K562 (cell line): ENCODE data around the gene KCNJ10. TPM values are rescaled to one million over a fixed set of nuclear protein-coding genes. Genes with fewer than 3 reads are reported as not detected.

Source experiments
- ATAC-seq: fragments of 200-7000 bp; cut with Tn5 transposase; 3 replicates; pipeline ENCODE4 v1.9.1; 2020; ENCODE audit warnings: moderate library complexity
- BruUV-seq: library from RNA; stranded (reverse); fragments of 400-500 nt; replicated peaks from 2 replicates; lab custom pipeline; 2021; lab: Mats Ljungman, UMichigan
- CTCF ChIA-PET: fragments of 300-600 bp; formaldehyde crosslinking; extraction: SDS; loops from one replicate; lab custom pipeline; 2021; ENCODE audit warnings: low intra/inter-chr PET ratio; lab: Yijun Ruan, JAX
- POLR2A ChIA-PET: fragments of 300-600, 350-650 bp; sonication (Branson Sonifier 250); formaldehyde crosslinking; extraction: SDS; loops from one replicate; lab custom pipeline; 2021; ENCODE audit warnings: antibody characterized with exemption, inconsistent platforms; lab: Yijun Ruan, JAX
- DNase-seq, 4 experiments: peaks; one replicate each; pipeline versions ENCODE4 v3.0.0 to v3.0.0-alpha.2; 2011 to 2018; ENCODE audit warnings: low spot score in 3 of 4, mixed read lengths in 3 of 4; ENCODE audit errors: extremely low read depth in 1 of 4
- FAIRE-seq: peaks from 2 replicates; lab custom pipeline; 2011; peaks lifted over from hg19 to GRCh38; lab: Jason Lieb, UNC
- H2AFZ ChIP-seq: 2 replicates; pipeline ENCODE4 v1.6.0; 2011; ENCODE audit warnings: low read depth, low read length, control low read depth, inconsistent platforms
- H3K27ac ChIP-seq: fragments of 200-600 bp; 3 replicates; pipeline ENCODE4 v1.8.0; 2011; ENCODE audit warnings: low read depth, mild to moderate bottlenecking, control low read depth, inconsistent platforms, low read length, moderate library complexity, mixed read lengths; ENCODE audit errors: extremely low read depth
- H3K27me3 ChIP-seq, 2 experiments: fragments of 300-600 bp in 1 of 2; 2 replicates in 1 of 2; 3 replicates in 1 of 2; pipeline versions ENCODE4 v1.6.0 to v1.8.0; 2011; ENCODE audit warnings: inconsistent platforms in 2 of 2, low read length in 2 of 2, mild to moderate bottlenecking in 1 of 2, mixed read lengths in 1 of 2, moderate library complexity in 1 of 2; ENCODE audit not compliant: control insufficient read depth in 2 of 2, insufficient read depth in 2 of 2
- H3K36me3 ChIP-seq: fragments of 300-600 bp; 3 replicates; pipeline ENCODE4 v1.8.0; 2011; ENCODE audit warnings: mild to moderate bottlenecking, low read length, inconsistent platforms; ENCODE audit not compliant: control insufficient read depth, insufficient read depth
- H3K4me1 ChIP-seq, 2 experiments: fragments of 200-600 bp in 1 of 2; replicated peaks in 1 of 2; 2 replicates in 1 of 2; 3 replicates in 1 of 2; pipeline versions ENCODE4 v1.5.1 to v1.8.0; 2011; ENCODE audit warnings: inconsistent platforms in 2 of 2, low read length in 2 of 2, mild to moderate bottlenecking in 1 of 2, mixed read lengths in 1 of 2, moderate library complexity in 1 of 2; ENCODE audit not compliant: control insufficient read depth in 2 of 2, insufficient read depth in 2 of 2
- H3K4me2 ChIP-seq: 2 replicates; pipeline ENCODE4 v1.6.1; 2011; ENCODE audit warnings: low read length, control low read depth, inconsistent platforms, mixed read lengths; ENCODE audit not compliant: insufficient read depth
- H3K4me3 ChIP-seq: fragments of 200-600 bp; sonication (generic), shearing (Covaris generic); 2 replicates; pipeline ENCODE4 v1.5.1; 2016; ENCODE audit warnings: control low read depth, inconsistent platforms
- H3K79me2 ChIP-seq: fragments of 200-600 bp; 3 replicates; pipeline ENCODE4 v1.8.0; 2011; ENCODE audit warnings: low read length, inconsistent platforms; ENCODE audit not compliant: control insufficient read depth, insufficient read depth
- H3K9ac ChIP-seq, 2 experiments: 2 replicates each; pipeline versions ENCODE4 v1.6.0 to v1.6.1; 2011; ENCODE audit warnings: low read depth in 2 of 2, low read length in 2 of 2, control low read depth in 1 of 2, inconsistent platforms in 1 of 2, mild to moderate bottlenecking in 1 of 2, mixed read lengths in 1 of 2; ENCODE audit not compliant: insufficient read depth in 1 of 2
- H3K9me1 ChIP-seq: one replicate; pipeline ENCODE4 v1.6.0; 2011; ENCODE audit warnings: inconsistent platforms, mild to moderate bottlenecking, low read length, moderate library complexity; ENCODE audit not compliant: control insufficient read depth, insufficient read depth
- H3K9me3 ChIP-seq: replicated peaks from 2 replicates; pipeline ENCODE4 v1.5.1; 2011; ENCODE audit warnings: low read depth, low read length, inconsistent platforms; ENCODE audit not compliant: control insufficient read depth, insufficient read depth
- H4K20me1 ChIP-seq: replicated peaks from 2 replicates; pipeline ENCODE4 v1.6.1; 2011; ENCODE audit warnings: low read length, inconsistent platforms, mixed read lengths; ENCODE audit not compliant: control insufficient read depth, insufficient read depth
- KLF10 ChIP-seq: fragments of 250-450 bp; sonication (Bioruptor Pico); IDR thresholded peaks from 2 replicates; pipeline ENCODE4 v1.6.1; 2021; ENCODE audit warnings: matching md5 sums
- ZC3H4 ChIP-seq: sonication (generic); formaldehyde crosslinking; IDR thresholded peaks from 2 replicates; pipeline ENCODE4 v1.9.0; 2021; ENCODE audit warnings: missing genetic modification reagents, borderline replicate concordance
- ZFP36 ChIP-seq: fragments of 150-350 bp; IDR thresholded peaks from 2 replicates; pipeline ENCODE4 v1.6.1; 2018; ENCODE audit warnings: low read length, low read depth; ENCODE audit not compliant: partially characterized antibody
- ZNF263 ChIP-seq: sonication (generic); formaldehyde crosslinking; IDR thresholded peaks from 2 replicates; pipeline ENCODE4 v1.8.0; 2022; ENCODE audit warnings: mild to moderate bottlenecking, missing genetic modification reagents, borderline replicate concordance
- WGBS: fragments of 100-300 bp; shearing (Covaris generic); methylation state at CpG from one replicate; pipeline ENCODE4 v1.1.6; 2016; ENCODE audit warnings: low coverage, mixed read lengths; ENCODE audit not compliant: insufficient coverage; ENCODE audit errors: missing lambda C conversion rate; 5-methylcytosine and 5-hydroxymethylcytosine counted together
- in situ Hi-C: fragments of 300-500 bp; cut with MboI; formaldehyde crosslinking; loops from 4 replicates; pipeline ENCODE4 v1.15.0; 2018; ENCODE audit warnings: inconsistent platforms, mixed read lengths
- intact Hi-C: fragments of 100-400 bp; cut with micrococcal nuclease; formaldehyde crosslinking; loops from 2 replicates; pipeline ENCODE4 v1.14.2; 2022
- polyA plus RNA-seq, 8 experiments: library from polyadenylated mRNA; depleted of rRNA in 4 of 8; stranded (reverse) in 5 of 8; unstranded in 3 of 8; fragments of >200 nt; fragmentation: Nextera tagmentation in 2 of 8; fragmentation: Illumina TruSeq in 1 of 8; extraction: Ambion mirVana in 2 of 8; extraction: Trizol in 1 of 8; gene quantifications; 2 replicates each; pipeline versions ENCODE4 v1.2.1 to v1.2.3, GENCODE V29; 2011 to 2014; ENCODE audit warnings: inconsistent platforms in 1 of 8, missing spikeins in 1 of 8
- total RNA-seq, 7 experiments: library from RNA; depleted of rRNA in 6 of 7; stranded (reverse); fragments of >200 nt in 6 of 7; fragmentation: Illumina TruSeq in 2 of 7; extraction: Trizol in 2 of 7; gene quantifications; 2 replicates each; pipeline versions ENCODE4 v1.2.1 to v1.2.3, GENCODE V29; 2011 to 2021; ENCODE audit warnings: low replicate concordance in 1 of 7

KCNJ10 gene
- total and polyA plus RNA-seq, 9 of the 15 experiments (the other 6 are each of a cell fraction or from before 2014, with no cell fraction given) = 0.06 to 0.11 TPM; not detected in 7

- Histone ChIP-seq H3K4me1 (peaks cover 16 to 40% of the 10 kb centered on the region in 2 experiments; a peak in 4 of 5 replicates), H3K79me2 (no peaks in the 10 kb centered on the region), H3K9ac (peak overlapping the region in 1 of 2 experiments; percentile 95; a peak in 2 of 4 replicates), H4K20me1 (peaks cover 4% of the 10 kb centered on the region; the same call in 1 of the 2 replicates), H3K27ac (no peak overlapping the region), H3K36me3 (no peaks in the 10 kb centered on the region), H3K9me3 (no peaks in the 10 kb centered on the region), H3K9me1 (no peaks in the 10 kb centered on the region), H3K4me3 (0 out of 2 replicates have a peak overlapping the region, but pooled peaks have one; percentile 57), H2AFZ (0 out of 2 replicates have a peak overlapping the region, but pooled peaks have one; percentile 66), H3K4me2 (peak overlapping the region; percentile 63; the same call in 1 of the 2 replicates), H3K27me3 (no peaks in the 10 kb centered on the region)
- ChIA-PET CTCF (no interaction called here), POLR2A (interaction anchor here (0.7 to 1.2 kb wide), 6 partner anchors 12 to 282 kb away, joined by 3 to 4 read pairs (median 4); no protein-coding TSS in a partner anchor)
- TF ChIP-seq ZC3H4 (peak; percentile 27; the same call in 1 of the 2 replicates), ZNF263 (CRISPR knock-in tag) (0 out of 2 replicates have a peak, but pooled peaks have one; percentile 21), ZFP36 (peak; percentile 83), KLF10 (CRISPR knock-in tag) (no peak)
- intact Hi-C loops = no loop called here
- FAIRE-seq = no peak
- 66% methylated on average over 4 of the region's 5 CpGs for WGBS
- in situ Hi-C loops = no loop called here
- DNase-seq = no peak
- no peak for ATAC-seq
- TSS peak; percentile 60 for BruUV-seq
These were observed 27.4 kb upstream of the KCNJ10 start for GRCh38 chr1:160097151-160097910.
